ENCODE measurements around the gene TPPP2.

- TF ChIP-seq CTCF (IDR thresholded peaks at IDR 0.05) (no peak), AFF4 (CRISPR knock-in tag; IDR thresholded peaks at IDR 0.05; ENCODE audit: borderline replicate concordance) (no peak), FOXP4 (CRISPR knock-in tag; IDR thresholded peaks at IDR 0.05) (no peak), IRF2 (CRISPR knock-in tag; IDR thresholded peaks at IDR 0.05; ENCODE audit: borderline replicate concordance, low read depth) (no peak), ELF4 (CRISPR knock-in tag; IDR thresholded peaks at IDR 0.05; ENCODE audit: low read depth) (no peak)
Measured at GRCh38 chr14:21017528-21018245, 12.3 kb upstream of the TPPP2 start.
